Neural cell (in vitro differentiated cells): ENCODE measurements around the gene APBB2. TPM values are rescaled to one million over a fixed set of nuclear protein-coding genes. Genes with fewer than 3 reads are reported as not detected.

Experiments used
- H2AFZ ChIP-seq: fragments of 200-600, 300-800 bp; sonication (generic), shearing (Covaris generic); 2 replicates; pipeline ENCODE4 v1.6.0; 2014; ENCODE audit warnings: low read depth, mild to moderate bottlenecking, antibody characterized with exemption, low read length, moderate library complexity
- H3F3A ChIP-seq: fragments of 200-600 bp; shearing (Covaris generic); 2 replicates; pipeline ENCODE4 v1.6.1; 2016; ENCODE audit warnings: mild to moderate bottlenecking, moderate library complexity, mixed read lengths, antibody characterized with exemption, low read length; ENCODE audit not compliant: insufficient read depth, poor library complexity, severe bottlenecking
- H3K27ac ChIP-seq: fragments of 200-600, 300-800 bp; sonication (generic), shearing (Covaris generic); 2 replicates; pipeline ENCODE4 v1.5.1; 2014; ENCODE audit warnings: mild to moderate bottlenecking, low read length, moderate library complexity
- H3K27me3 ChIP-seq: fragments of 300-800, 200-600 bp; sonication (generic), shearing (Covaris generic); 2 replicates; pipeline ENCODE4 v1.6.0; 2014; ENCODE audit warnings: mild to moderate bottlenecking, low read depth, low read length, moderate library complexity; ENCODE audit not compliant: insufficient read depth
- H3K36me3 ChIP-seq: fragments of 300-800, 200-600 bp; sonication (generic), shearing (Covaris generic); 2 replicates; pipeline ENCODE4 v1.5.1; 2014; ENCODE audit warnings: mild to moderate bottlenecking, antibody characterized with exemption, low read length, moderate library complexity; ENCODE audit not compliant: insufficient read depth
- H3K4me2 ChIP-seq: fragments of 300-800, 200-600 bp; sonication (generic), shearing (Covaris generic); 2 replicates; pipeline ENCODE4 v1.6.0; 2014; ENCODE audit warnings: mild to moderate bottlenecking, low read length
- H3K4me3 ChIP-seq: fragments of 300-800, 200-600 bp; sonication (generic), shearing (Covaris generic); 2 replicates; pipeline ENCODE4 v1.5.1; 2014; ENCODE audit warnings: mild to moderate bottlenecking, low read length, moderate library complexity
- H3K79me2 ChIP-seq: fragments of 200-600 bp; shearing (Covaris generic); replicated peaks from 2 replicates; pipeline ENCODE4 v1.6.0; 2014; ENCODE audit warnings: mild to moderate bottlenecking, low read length, moderate library complexity; ENCODE audit not compliant: insufficient read depth
- H3K9ac ChIP-seq: fragments of 300-800, 200-600 bp; sonication (generic), shearing (Covaris generic); 2 replicates; pipeline ENCODE4 v1.6.1; 2016; ENCODE audit warnings: mild to moderate bottlenecking, low read length, mixed read lengths
- H3K9me2 ChIP-seq: fragments of 200-600 bp; shearing (Covaris generic); 2 replicates; pipeline ENCODE4 v1.6.1; 2016; ENCODE audit warnings: mild to moderate bottlenecking, low read length, mixed read lengths; ENCODE audit not compliant: insufficient read depth
- H3K9me3 ChIP-seq: fragments of 200-600, 300-800 bp; sonication (generic), shearing (Covaris generic); 2 replicates; pipeline ENCODE4 v1.6.1; 2016; ENCODE audit warnings: mild to moderate bottlenecking, mixed run types, low read length, moderate library complexity, mixed read lengths
- H4K20me1 ChIP-seq: fragments of 200-600 bp; shearing (Covaris generic); 2 replicates; pipeline ENCODE4 v1.6.1; 2016; ENCODE audit warnings: mild to moderate bottlenecking, mixed run types; ENCODE audit not compliant: insufficient read depth
- CTCF ChIP-seq: fragments of 450-650 bp; IDR thresholded peaks from 2 replicates; pipeline ENCODE4 v1.5.1; 2014; ENCODE audit warnings: antibody characterized with exemption, mild to moderate bottlenecking, moderate library complexity; ENCODE audit not compliant: poor library complexity, severe bottlenecking
- EP300 ChIP-seq: fragments of 450-650 bp; conservative IDR thresholded peaks from 2 replicates; pipeline ENCODE4 v1.6.1; 2014; ENCODE audit warnings: antibody characterized with exemption, mild to moderate bottlenecking, moderate library complexity; ENCODE audit not compliant: poor library complexity, severe bottlenecking
- EZH2 ChIP-seq: fragments of 200-600, 300-800 bp; shearing (Covaris generic), sonication (generic); IDR thresholded peaks from 2 replicates; pipeline ENCODE4 v1.6.1; 2014; ENCODE audit warnings: antibody characterized with exemption, low read length, borderline replicate concordance, mild to moderate bottlenecking; ENCODE audit not compliant: insufficient read depth, poor library complexity, severe bottlenecking
- MXI1 ChIP-seq: fragments of 450-650 bp; conservative IDR thresholded peaks from 2 replicates; pipeline ENCODE4 v1.6.1; 2014; ENCODE audit warnings: antibody characterized with exemption, mild to moderate bottlenecking; ENCODE audit not compliant: poor library complexity, severe bottlenecking
- POLR2AphosphoS5 ChIP-seq: IDR thresholded peaks from 2 replicates; pipeline ENCODE4 v1.6.1; 2012
- RAD21 ChIP-seq: fragments of 450-650 bp; conservative IDR thresholded peaks from 2 replicates; pipeline ENCODE4 v1.6.1; 2014; ENCODE audit warnings: antibody characterized with exemption, mild to moderate bottlenecking, moderate library complexity
- SMC3 ChIP-seq: fragments of 450-650 bp; conservative IDR thresholded peaks from 2 replicates; pipeline ENCODE4 v1.6.1; 2014; ENCODE audit warnings: antibody characterized with exemption, mild to moderate bottlenecking, moderate library complexity; ENCODE audit not compliant: poor library complexity
- TAF1 ChIP-seq: IDR thresholded peaks from 2 replicates; pipeline ENCODE4 v1.6.1; 2012; ENCODE audit warnings: low read depth
- polyA plus RNA-seq: library from polyadenylated mRNA; depleted of rRNA; stranded (reverse); fragments of >200 nt; gene quantifications from 2 replicates; pipeline ENCODE4 v1.2.3, GENCODE V29; 2014
- TF ChIP-seq, protein P1 (sequence below): IDR thresholded peaks from 2 replicates; pipeline ENCODE4 v1.6.1; 2012; ENCODE audit warnings: borderline replicate concordance

APBB2 gene
- polyA plus RNA-seq, 1 donor from 2014 or later, result 41.9 TPM

- no peaks in the 10 kb centered on the region for H3K79me2 ChIP-seq
- no peak overlapping the region for H2AFZ ChIP-seq
- H3F3A ChIP-seq, result no peaks in the 10 kb centered on the region
- no peaks in the 10 kb centered on the region for H3K9me2 ChIP-seq
- no peak overlapping the region for H3K4me3 ChIP-seq
- H4K20me1 ChIP-seq, result no peaks in the 10 kb centered on the region
- no peaks in the 10 kb centered on the region for H3K36me3 ChIP-seq
- no peak for TF ChIP-seq TAF1
- no peak for TF ChIP-seq POLR2AphosphoS5
- TF ChIP-seq EP300, result no peak
- no peak for TF ChIP-seq SMC3
- TF ChIP-seq MXI1, result no peak
- TF ChIP-seq EZH2, result no peak
- TF ChIP-seq, protein P1, sequence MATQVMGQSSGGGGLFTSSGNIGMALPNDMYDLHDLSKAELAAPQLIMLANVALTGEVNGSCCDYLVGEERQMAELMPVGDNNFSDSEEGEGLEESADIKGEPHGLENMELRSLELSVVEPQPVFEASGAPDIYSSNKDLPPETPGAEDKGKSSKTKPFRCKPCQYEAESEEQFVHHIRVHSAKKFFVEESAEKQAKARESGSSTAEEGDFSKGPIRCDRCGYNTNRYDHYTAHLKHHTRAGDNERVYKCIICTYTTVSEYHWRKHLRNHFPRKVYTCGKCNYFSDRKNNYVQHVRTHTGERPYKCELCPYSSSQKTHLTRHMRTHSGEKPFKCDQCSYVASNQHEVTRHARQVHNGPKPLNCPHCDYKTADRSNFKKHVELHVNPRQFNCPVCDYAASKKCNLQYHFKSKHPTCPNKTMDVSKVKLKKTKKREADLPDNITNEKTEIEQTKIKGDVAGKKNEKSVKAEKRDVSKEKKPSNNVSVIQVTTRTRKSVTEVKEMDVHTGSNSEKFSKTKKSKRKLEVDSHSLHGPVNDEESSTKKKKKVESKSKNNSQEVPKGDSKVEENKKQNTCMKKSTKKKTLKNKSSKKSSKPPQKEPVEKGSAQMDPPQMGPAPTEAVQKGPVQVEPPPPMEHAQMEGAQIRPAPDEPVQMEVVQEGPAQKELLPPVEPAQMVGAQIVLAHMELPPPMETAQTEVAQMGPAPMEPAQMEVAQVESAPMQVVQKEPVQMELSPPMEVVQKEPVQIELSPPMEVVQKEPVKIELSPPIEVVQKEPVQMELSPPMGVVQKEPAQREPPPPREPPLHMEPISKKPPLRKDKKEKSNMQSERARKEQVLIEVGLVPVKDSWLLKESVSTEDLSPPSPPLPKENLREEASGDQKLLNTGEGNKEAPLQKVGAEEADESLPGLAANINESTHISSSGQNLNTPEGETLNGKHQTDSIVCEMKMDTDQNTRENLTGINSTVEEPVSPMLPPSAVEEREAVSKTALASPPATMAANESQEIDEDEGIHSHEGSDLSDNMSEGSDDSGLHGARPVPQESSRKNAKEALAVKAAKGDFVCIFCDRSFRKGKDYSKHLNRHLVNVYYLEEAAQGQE, result no peak
- no peak for TF ChIP-seq CTCF
- no peak for TF ChIP-seq RAD21
- H3K9me3 ChIP-seq, result no peaks in the 10 kb centered on the region
- no peak overlapping the region for H3K4me2 ChIP-seq
- H3K9ac ChIP-seq, result no peak overlapping the region
- no peaks in the 10 kb centered on the region for H3K27me3 ChIP-seq
- H3K27ac ChIP-seq, result no peak overlapping the region
Observed at GRCh38 chr4:41245983-41246382, 31.6 kb upstream of the APBB2 start.

DNA sequence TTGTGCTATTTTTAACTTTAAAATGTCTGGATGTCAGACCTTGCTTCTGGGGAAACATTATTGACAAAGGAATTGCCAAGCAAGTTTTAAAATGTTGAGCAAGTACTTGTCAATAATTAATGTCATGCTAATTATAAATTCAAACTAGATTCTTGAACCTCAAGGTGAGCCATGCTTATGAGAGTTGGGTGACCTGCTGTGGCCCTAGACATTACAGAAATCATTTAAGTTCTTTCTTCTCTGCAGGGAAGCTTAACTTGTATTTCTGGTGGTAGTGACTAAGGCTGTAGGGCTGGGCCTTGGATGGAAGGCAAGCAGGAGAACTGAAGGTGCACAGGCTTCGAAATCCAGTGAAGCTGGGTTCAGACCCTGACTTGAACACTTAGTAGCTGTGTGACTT lies 27.6 kb upstream of the APBB2 start:
- TF ChIP-seq EP300 (no peak), SMC3 (no peak), EZH2 (no peak), CTCF (no peak), RAD21 (no peak), MXI1 (no peak), TAF1 (no peak), POLR2AphosphoS5 (no peak)
- TF ChIP-seq, protein P1, result no peak

More for the DNA sequence above, 27.6 kb upstream of the APBB2 start:
- Histone ChIP-seq H3K4me2 (no peak overlapping the region), H3K79me2 (no peaks in the 10 kb centered on the region), H3K27ac (peak overlapping the region; percentile 31), H3K9me2 (no peaks in the 10 kb centered on the region), H2AFZ (no peak overlapping the region), H3K27me3 (no peaks in the 10 kb centered on the region), H3K36me3 (no peaks in the 10 kb centered on the region), H4K20me1 (no peaks in the 10 kb centered on the region), H3K9me3 (no peaks in the 10 kb centered on the region), H3F3A (no peaks in the 10 kb centered on the region), H3K4me3 (no peak overlapping the region), H3K9ac (no peak overlapping the region)
